GM13976 (cell line): ENCODE data around the gene ITGA2.

Experiments
- DNase-seq: peaks from one replicate; pipeline ENCODE4 v3.0.0; 2012; ENCODE audit warnings: low spot score
- CTCF ChIP-seq: IDR thresholded peaks from 2 replicates; pipeline ENCODE4 v1.5.1; 2012; ENCODE audit warnings: borderline replicate concordance, mild to moderate bottlenecking; ENCODE audit not compliant: insufficient read depth; ENCODE audit errors: extremely low read depth, missing control alignments, control extremely low read depth
- in situ Hi-C: fragments of 300-500 bp; cut with MboI; formaldehyde crosslinking; loops from one replicate; pipeline ENCODE4 v1.12.0; 2022; ENCODE audit warnings: low sequenced_read_pairs, mixed read lengths, inconsistent platforms; ENCODE audit not compliant: unreplicated experiment

ITGA2 gene

GRCh38 chr5:53011233-53011632 lies 22.1 kb downstream of the ITGA2 start:
- no peak for TF ChIP-seq CTCF
- in situ Hi-C loops = no loop called here
- no peak for DNase-seq

- TF ChIP-seq CTCF = no peak
- DNase-seq = no peak
- in situ Hi-C loops = no loop called here
These were observed 24.7 kb downstream of the ITGA2 start for GRCh38 chr5:53013857-53014256.

- DNase-seq = no peak
- in situ Hi-C loops = no loop called here
- no peak for TF ChIP-seq CTCF
These were observed 28.2 kb downstream of the ITGA2 start for GRCh38 chr5:53017383-53017782.

- no peak for TF ChIP-seq CTCF
- in situ Hi-C loops = no loop called here
- DNase-seq = no peak
These were observed 28.7 kb downstream of the ITGA2 start for GRCh38 chr5:53017794-53018391.

- in situ Hi-C loops = no loop called here
- no peak for DNase-seq
- no peak for TF ChIP-seq CTCF
These were observed 30.2 kb downstream of the ITGA2 start for GRCh38 chr5:53019320-53019719.

GRCh38 chr5:53022930-53023511 lies 33.9 kb downstream of the ITGA2 start:
- in situ Hi-C loops = no loop called here
- no peak for TF ChIP-seq CTCF

GRCh38 chr5:53023969-53024368 lies 34.8 kb downstream of the ITGA2 start:
- DNase-seq = peak; percentile 22
- no peak for TF ChIP-seq CTCF
- in situ Hi-C loops = no loop called here

More at GRCh38 chr5:53022930-53023511, 33.9 kb downstream of the ITGA2 start:
- DNase-seq = no peak
